IMR-90 (cell line): Measurements from ENCODE around the gene KIAA0825.

Experiments
- CEBPB ChIP-seq: IDR thresholded peaks from 2 replicates; pipeline ENCODE4 v1.6.1; 2012; ENCODE audit warnings: low read depth, low read length, improper control_type of control experiment
- CHD1 ChIP-seq: IDR thresholded peaks from 2 replicates; pipeline ENCODE4 v1.6.1; 2012; ENCODE audit warnings: low read depth, low read length, improper control_type of control experiment
- CTCF ChIP-seq: conservative IDR thresholded peaks from 2 replicates; pipeline ENCODE4 v1.5.1; 2012; ENCODE audit warnings: mild to moderate bottlenecking, low read depth, low read length, improper control_type of control experiment
- FOS ChIP-seq: fragments of 150-350 bp; IDR thresholded peaks from 2 replicates; pipeline ENCODE4 v1.6.1; 2016; ENCODE audit warnings: low read depth, low read length
- MAFK ChIP-seq: IDR thresholded peaks from 2 replicates; pipeline ENCODE4 v1.6.1; 2012; ENCODE audit warnings: low read depth, low read length, improper control_type of control experiment
- MAZ ChIP-seq: IDR thresholded peaks from 2 replicates; pipeline ENCODE4 v1.6.1; 2012; ENCODE audit warnings: low read depth, mild to moderate bottlenecking, low read length, improper control_type of control experiment, moderate library complexity, borderline replicate concordance
- MXI1 ChIP-seq: IDR thresholded peaks from 2 replicates; pipeline ENCODE4 v1.6.1; 2012; ENCODE audit warnings: low read depth, mild to moderate bottlenecking, low read length, moderate library complexity, borderline replicate concordance
- NFE2L2 ChIP-seq: fragments of 150-350 bp; IDR thresholded peaks from 2 replicates; pipeline ENCODE4 v1.6.1; 2016; ENCODE audit warnings: low read depth, mild to moderate bottlenecking, low read length
- POLR2A ChIP-seq: IDR thresholded peaks from 2 replicates; pipeline ENCODE4 v1.6.1; 2012; ENCODE audit warnings: mild to moderate bottlenecking, low read depth, low read length
- RCOR1 ChIP-seq: IDR thresholded peaks from 2 replicates; pipeline ENCODE4 v1.6.1; 2012; ENCODE audit warnings: mild to moderate bottlenecking, low read length, improper control_type of control experiment; ENCODE audit not compliant: insufficient replicate concordance
- SMC3 ChIP-seq: fragments of 150-350 bp; IDR thresholded peaks from 2 replicates; pipeline ENCODE4 v1.6.1; 2016; ENCODE audit warnings: low read depth, mild to moderate bottlenecking, antibody characterized with exemption, low read length, moderate library complexity
- USF2 ChIP-seq: fragments of 150-350 bp; IDR thresholded peaks from 2 replicates; pipeline ENCODE4 v1.6.1; 2017; ENCODE audit warnings: mild to moderate bottlenecking, antibody characterized with exemption, low read length, low read depth

- TF ChIP-seq CTCF (no peak), MAFK (no peak), POLR2A (no peak), FOS (no peak), CHD1 (no peak), USF2 (no peak), MAZ (no peak), CEBPB (no peak), MXI1 (no peak), RCOR1 (no peak), NFE2L2 (no peak), SMC3 (no peak)
Observed at GRCh38 chr5:94125107-94125506, 493.3 kb downstream of the KIAA0825 start.
